DND-41 (cell line): Measurements from ENCODE around the gene BAK1.

Source experiments
- CTCF ChIP-seq: IDR thresholded peaks from 2 replicates; pipeline ENCODE4 v1.5.1; 2012; ENCODE audit warnings: borderline replicate concordance, low read length, moderate library complexity, mild to moderate bottlenecking; ENCODE audit not compliant: poor library complexity, severe bottlenecking; ENCODE audit errors: extremely low read depth
- EZH2 ChIP-seq: IDR thresholded peaks from 3 replicates; pipeline ENCODE4 v1.6.1; 2012; ENCODE audit warnings: borderline replicate concordance, low read depth, mild to moderate bottlenecking, moderate library complexity, low read length, inconsistent platforms; ENCODE audit not compliant: severe bottlenecking

GRCh38 chr6:33549196-33549595 is 30.9 kb downstream of the BAK1 start:
- TF ChIP-seq CTCF = no peak
- no peak for TF ChIP-seq EZH2
